Raji (cell line): ENCODE results near the gene PTK6.

Source experiments
- POLR2A ChIP-seq: IDR thresholded peaks from 2 replicates; pipeline ENCODE4 v1.6.1; 2011; ENCODE audit warnings: low read depth, low read length, control low read depth; ENCODE audit not compliant: insufficient read depth

Gene PTK6

DNA sequence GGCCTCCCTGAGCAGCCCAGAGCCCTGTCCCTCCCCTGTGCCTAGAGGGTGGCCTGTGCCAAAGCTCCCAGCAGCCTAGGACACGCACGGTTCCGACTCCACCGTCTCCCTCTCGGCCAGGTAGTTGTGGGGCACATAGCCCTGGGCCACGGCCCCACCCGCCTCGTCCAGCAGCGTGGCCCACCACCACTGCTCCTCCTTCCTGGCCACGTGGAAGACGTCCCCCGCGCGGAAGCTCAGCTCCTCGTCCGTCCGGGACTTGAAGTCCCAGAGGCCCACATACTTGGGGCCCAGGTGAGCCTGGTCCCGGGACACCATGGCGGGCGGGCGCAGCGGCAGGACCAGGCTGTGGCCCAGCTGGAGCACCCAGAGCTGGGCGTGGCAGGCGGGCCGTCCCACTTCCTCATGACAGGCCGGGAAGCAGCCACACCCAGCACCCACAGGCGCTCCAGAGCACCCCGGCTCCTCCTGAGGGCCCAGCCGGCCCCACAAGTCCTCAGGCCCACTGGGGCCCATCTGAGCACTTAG is at the start of gene PTK6:
Gene PTK6 (minus strand): TSS at position 380 of the 528 bp plus-strand sequence. CDS start 62 bp downstream, at position 318.
- no peak for TF ChIP-seq POLR2A

DNA sequence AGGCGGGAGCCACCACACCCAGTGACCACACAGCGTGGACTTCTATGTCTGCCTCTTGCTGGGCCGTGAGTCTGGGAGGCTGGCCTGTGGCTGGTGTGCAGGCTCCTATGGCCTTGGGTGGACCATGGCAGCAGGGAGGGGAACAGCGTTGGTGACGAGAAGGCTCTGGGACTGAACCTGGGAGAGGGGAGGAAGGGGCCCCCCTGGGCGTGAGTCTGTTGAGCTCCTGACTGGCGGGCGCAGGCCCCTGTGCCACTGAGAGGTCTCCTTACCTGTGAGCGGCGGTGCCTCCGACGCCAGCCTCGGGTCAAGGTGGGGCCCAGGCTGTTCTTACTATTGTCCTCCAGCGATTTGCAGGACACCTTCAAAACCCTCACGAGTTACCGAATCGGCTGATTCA is 49.6 kb upstream of the PTK6 start:
- no peak for TF ChIP-seq POLR2A

- no peak for TF ChIP-seq POLR2A
Measured at GRCh38 chr20:63585616-63586565, 48.7 kb upstream of the PTK6 start.

GRCh38 chr20:63582382-63583063 is 45.3 kb upstream of the PTK6 start:
- no peak for TF ChIP-seq POLR2A

- TF ChIP-seq POLR2A = no peak
Measured at GRCh38 chr20:63580796-63581461, 43.8 kb upstream of the PTK6 start.

DNA sequence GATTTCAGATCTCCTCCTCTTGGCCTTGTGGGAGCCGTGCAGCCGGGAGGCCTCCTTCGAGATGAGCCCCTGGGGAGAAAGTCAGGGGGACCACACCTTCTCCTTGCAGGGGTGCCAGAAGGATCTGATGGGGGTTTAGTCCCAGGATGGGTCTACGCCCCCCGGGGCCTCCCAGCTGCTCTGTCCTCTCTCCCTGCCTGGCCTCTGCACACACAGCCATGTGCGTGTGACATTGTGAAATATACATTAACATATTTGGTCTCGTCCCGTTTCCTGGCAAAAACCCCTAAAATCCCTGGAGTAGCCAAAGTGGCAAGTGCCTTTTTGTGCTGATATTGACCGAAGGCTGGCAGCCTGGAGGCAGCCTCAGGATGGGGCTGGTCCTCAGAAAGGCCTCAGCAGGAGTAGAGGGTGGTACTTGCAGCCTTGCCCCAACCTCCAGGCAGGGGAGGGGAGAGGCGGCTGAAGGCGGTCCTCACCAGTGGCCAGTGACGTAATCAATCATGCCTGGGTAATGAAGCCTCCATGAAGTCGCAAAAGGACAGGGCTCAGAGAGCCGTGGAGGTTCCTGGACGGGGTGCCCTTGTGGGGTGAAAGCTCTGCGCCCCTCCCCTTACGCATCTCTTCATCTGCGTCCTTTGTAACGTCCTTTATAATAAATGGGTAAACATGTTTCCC is 42.0 kb upstream of the PTK6 start:
- no peak for TF ChIP-seq POLR2A

- no peak for TF ChIP-seq POLR2A
Measured at GRCh38 chr20:63578224-63579016, 41.2 kb upstream of the PTK6 start.

- no peak for TF ChIP-seq POLR2A
Measured at GRCh38 chr20:63577317-63577894, 40.2 kb upstream of the PTK6 start.

- TF ChIP-seq POLR2A = no peak
Measured at GRCh38 chr20:63576311-63576710, 39.1 kb upstream of the PTK6 start.

GRCh38 chr20:63574829-63575743 is 37.9 kb upstream of the PTK6 start:
- TF ChIP-seq POLR2A = no peak

DNA sequence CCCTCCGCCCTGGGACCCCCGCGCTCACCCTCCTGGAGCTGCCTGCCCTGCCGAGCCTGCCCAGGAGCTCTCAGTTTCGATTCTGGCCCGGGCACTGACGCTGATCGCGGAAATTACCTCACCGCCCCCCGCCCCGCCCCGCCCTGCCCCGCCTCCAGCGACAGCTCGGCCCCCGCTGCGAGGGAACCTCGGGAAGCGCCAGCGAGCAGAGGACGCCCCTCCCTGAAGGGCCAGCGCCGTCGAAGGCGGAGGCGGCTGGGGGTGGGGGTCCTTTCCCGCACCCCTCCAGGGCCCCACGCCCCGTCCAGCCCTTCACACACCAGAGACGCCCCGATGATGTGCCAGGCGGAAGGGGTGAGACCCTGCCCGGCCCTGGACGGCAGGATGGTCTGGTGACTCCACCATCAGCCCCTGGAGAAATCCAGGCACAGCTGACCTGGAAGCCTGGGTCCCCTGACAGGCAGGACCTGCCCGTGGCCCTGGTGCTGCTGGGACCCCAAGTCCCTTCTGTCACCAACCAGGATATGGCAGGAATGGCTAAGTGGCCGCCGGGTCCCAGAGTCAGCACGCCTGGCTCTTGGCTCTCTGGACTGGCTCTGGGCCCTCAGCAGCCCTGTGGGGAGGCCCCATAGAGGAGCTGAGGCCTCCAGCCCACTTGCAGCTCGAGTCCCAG is 37.1 kb upstream of the PTK6 start, which contains the start of gene HELZ2:
Gene HELZ2 (minus strand): TSS at position 84 of the 673 bp plus-strand sequence. CDS start 1,854 bp downstream, outside the sequence.
- TF ChIP-seq POLR2A = 0 out of 2 replicates have a peak, but pooled peaks have one; percentile 30

- TF ChIP-seq POLR2A = no peak
Measured at GRCh38 chr20:63573647-63574131, 36.5 kb upstream of the PTK6 start.
